Liver (tissue), 9 donors: ENCODE results near the gene NCMAP. TPM values are rescaled to one million over a fixed set of nuclear protein-coding genes. Genes with fewer than 3 reads are reported as not detected.

ENCODE experiments used
- DNase-seq: peaks from one replicate; pipeline ENCODE4 v3.0.0-alpha.2; 2017; ENCODE audit warnings: low spot score
- H3K27ac ChIP-seq, 2 donors: one replicate each; pipeline ENCODE4 v1.7.0; 2013; ENCODE audit warnings: inconsistent platforms in 2 of 2, low read length in 2 of 2, control low read depth in 1 of 2, low read depth in 1 of 2, mild to moderate bottlenecking in 1 of 2
- H3K27me3 ChIP-seq, 4 donors: one replicate each; pipeline versions ENCODE4 v1.6.1 to v1.7.0; 2013; ENCODE audit warnings: low read length in 3 of 4, inconsistent platforms in 1 of 4, mild to moderate bottlenecking in 1 of 4, moderate library complexity in 1 of 4; ENCODE audit not compliant: control insufficient read depth in 4 of 4, insufficient read depth in 4 of 4
- H3K36me3 ChIP-seq, 4 donors: one replicate each; pipeline versions ENCODE4 v1.6.1 to v1.7.0; 2013; ENCODE audit warnings: low read length in 3 of 4, mild to moderate bottlenecking in 3 of 4, low read depth in 1 of 4, moderate library complexity in 1 of 4; ENCODE audit not compliant: control insufficient read depth in 4 of 4, insufficient read depth in 3 of 4
- H3K4me1 ChIP-seq, 4 donors: one replicate each; pipeline versions ENCODE4 v1.6.1 to v1.7.0; 2013; ENCODE audit warnings: low read length in 3 of 4, mild to moderate bottlenecking in 3 of 4, moderate library complexity in 1 of 4; ENCODE audit not compliant: control insufficient read depth in 4 of 4, insufficient read depth in 4 of 4
- H3K4me3 ChIP-seq, 3 donors: one replicate each; pipeline versions ENCODE4 v1.6.1 to v1.7.0; 2013; ENCODE audit warnings: low read length in 3 of 3, control low read depth in 1 of 3, low read depth in 1 of 3, mild to moderate bottlenecking in 1 of 3
- H3K9ac ChIP-seq, 2 donors: one replicate each; pipeline ENCODE4 v1.7.0; 2013; ENCODE audit warnings: low read length in 2 of 2, mild to moderate bottlenecking in 2 of 2, moderate library complexity in 2 of 2, control low read depth in 1 of 2, low read depth in 1 of 2
- H3K9me3 ChIP-seq, 4 donors: one replicate each; pipeline versions ENCODE4 v1.6.1 to v1.7.0; 2013; ENCODE audit warnings: low read length in 3 of 4; ENCODE audit not compliant: control insufficient read depth in 4 of 4
- ATF3 ChIP-seq: IDR thresholded peaks from 2 replicates; pipeline ENCODE4 v1.6.1; 2016; ENCODE audit warnings: antibody characterized with exemption
- EGR1 ChIP-seq, 2 donors: IDR thresholded peaks; 2 replicates each; pipeline ENCODE4 v1.6.1; 2016 to 2018; ENCODE audit warnings: antibody characterized with exemption in 2 of 2, low read depth in 2 of 2
- FOXA1 ChIP-seq: IDR thresholded peaks from 2 replicates; pipeline ENCODE4 v1.6.1; 2016; ENCODE audit warnings: antibody characterized with exemption
- FOXA2 ChIP-seq: IDR thresholded peaks from 2 replicates; pipeline ENCODE4 v1.6.1; 2016; ENCODE audit warnings: antibody characterized with exemption
- GABPA ChIP-seq, 2 donors: IDR thresholded peaks in 1 of 2; conservative IDR thresholded peaks in 1 of 2; 2 replicates each; pipeline ENCODE4 v1.6.1; 2016; ENCODE audit warnings: antibody characterized with exemption in 2 of 2, mild to moderate bottlenecking in 1 of 2, moderate library complexity in 1 of 2
- HNF4A ChIP-seq, 2 donors: conservative IDR thresholded peaks; 2 replicates each; pipeline ENCODE4 v1.6.1; 2016; ENCODE audit warnings: antibody characterized with exemption in 2 of 2, mild to moderate bottlenecking in 2 of 2
- HNF4G ChIP-seq: IDR thresholded peaks from 2 replicates; pipeline ENCODE4 v1.6.1; 2016; ENCODE audit warnings: antibody characterized with exemption
- JUND ChIP-seq, 2 donors: IDR thresholded peaks; 2 replicates each; pipeline ENCODE4 v1.6.1; 2016; ENCODE audit warnings: antibody characterized with exemption in 2 of 2
- NR2F2 ChIP-seq: IDR thresholded peaks from 2 replicates; pipeline ENCODE4 v1.6.1; 2016; ENCODE audit warnings: antibody characterized with exemption
- RAD21 ChIP-seq, 2 donors: IDR thresholded peaks; 2 replicates each; pipeline ENCODE4 v1.6.1; 2016; ENCODE audit warnings: antibody characterized with exemption in 2 of 2, mild to moderate bottlenecking in 2 of 2
- REST ChIP-seq: IDR thresholded peaks from 2 replicates; pipeline ENCODE4 v1.6.1; 2016; ENCODE audit warnings: antibody characterized with exemption, mild to moderate bottlenecking
- RXRA ChIP-seq, 2 donors: IDR thresholded peaks; 2 replicates each; pipeline ENCODE4 v1.6.1; 2017 to 2018; ENCODE audit warnings: antibody characterized with exemption in 2 of 2, mild to moderate bottlenecking in 1 of 2
- SP1 ChIP-seq: IDR thresholded peaks from 2 replicates; pipeline ENCODE4 v1.6.1; 2018; ENCODE audit warnings: antibody characterized with exemption, mild to moderate bottlenecking
- TAF1 ChIP-seq: conservative IDR thresholded peaks from 2 replicates; pipeline ENCODE4 v1.6.1; 2016; ENCODE audit warnings: antibody characterized with exemption, mild to moderate bottlenecking
- YY1 ChIP-seq: IDR thresholded peaks from 2 replicates; pipeline ENCODE4 v1.6.1; 2016; ENCODE audit warnings: antibody characterized with exemption, mild to moderate bottlenecking
- WGBS: extraction: QIAGEN DNeasy Blood & Tissue Kit; methylation state at CpG from one replicate; pipeline ENCODE4 v1.1.7; 2013; 5-methylcytosine and 5-hydroxymethylcytosine counted together
- polyA plus RNA-seq, 2 donors: library from polyadenylated mRNA; stranded (reverse) in 1 of 2; unstranded in 1 of 2; fragments of 200-250 nt in 1 of 2; fragments of >200 nt in 1 of 2; fragmentation: Nextera tagmentation in 1 of 2; extraction: Ambion mirVana in 1 of 2; gene quantifications; one replicate each; pipeline versions ENCODE4 v1.2.1 to v1.2.3, GENCODE V29; 2013 to 2015
- total RNA-seq, 2 donors: library from RNA; depleted of rRNA; stranded (reverse); fragments of >200 nt; gene quantifications; one replicate each; pipeline ENCODE4 v1.2.3, GENCODE V29; 2014
- TF ChIP-seq, protein P1 (sequence below): IDR thresholded peaks from 2 replicates; pipeline ENCODE4 v1.6.1; 2016; ENCODE audit warnings: antibody characterized with exemption
- TF ChIP-seq, protein P2 (sequence below): IDR thresholded peaks from 2 replicates; pipeline ENCODE4 v1.6.1; 2016; ENCODE audit warnings: antibody characterized with exemption
- TF ChIP-seq, protein P3 (sequence below): fragments of 150-350 bp; IDR thresholded peaks from 2 replicates; pipeline ENCODE4 v1.5.1; 2017; ENCODE audit warnings: improper control_type of control experiment, low read depth, low read length; ENCODE audit not compliant: missing input control
- donor health status: healthy.
- donor health status: healthy.
- donor health status: healthy.
- donor health status: healthy.
- donor health status: healthy.

The NCMAP gene
- total and polyA plus RNA-seq, 4 donors = 0.31 to 4.8 (median 0.61) TPM

GRCh38 chr1:24609949-24610517 is 54.1 kb downstream of the NCMAP start:
- DNase-seq = no peak
- no peaks in the 10 kb centered on the region for H3K27me3 ChIP-seq
- H3K9me3 ChIP-seq = peaks cover 0 to 3% (median 0%) of the 10 kb centered on the region in 4 donors

More at GRCh38 chr1:24609949-24610517, 54.1 kb downstream of the NCMAP start:
- 59% methylated on average over 3 of the region's 3 CpGs for WGBS
- H3K27ac ChIP-seq = no peak overlapping the region
- no peak overlapping the region for H3K4me3 ChIP-seq
- TF ChIP-seq TAF1 (no peak), NR2F2 (no peak), ATF3 (no peak), EGR1 (IDR thresholded peaks at IDR 0.05; ENCODE audit: low read depth in 2 of 2) (no peak), FOXA2 (no peak), FOXA1 (no peak), SP1 (peak; percentile 38), JUND (IDR thresholded peaks at IDR 0.05) (no peak), HNF4G (peak; percentile 50), HNF4A (conservative IDR thresholded peaks at IDR 0.05) (peak; percentile 84 to 93), REST (no peak), YY1 (no peak), RXRA (IDR thresholded peaks at IDR 0.05) (peak; percentile 37 to 39), GABPA (IDR thresholded peaks at IDR 0.05 in 1 of 2, conservative IDR thresholded peaks at IDR 0.05 in 1 of 2) (no peak), RAD21 (IDR thresholded peaks at IDR 0.05) (peak in 1 of 2 donors; percentile 9)
- TF ChIP-seq, protein P1, sequence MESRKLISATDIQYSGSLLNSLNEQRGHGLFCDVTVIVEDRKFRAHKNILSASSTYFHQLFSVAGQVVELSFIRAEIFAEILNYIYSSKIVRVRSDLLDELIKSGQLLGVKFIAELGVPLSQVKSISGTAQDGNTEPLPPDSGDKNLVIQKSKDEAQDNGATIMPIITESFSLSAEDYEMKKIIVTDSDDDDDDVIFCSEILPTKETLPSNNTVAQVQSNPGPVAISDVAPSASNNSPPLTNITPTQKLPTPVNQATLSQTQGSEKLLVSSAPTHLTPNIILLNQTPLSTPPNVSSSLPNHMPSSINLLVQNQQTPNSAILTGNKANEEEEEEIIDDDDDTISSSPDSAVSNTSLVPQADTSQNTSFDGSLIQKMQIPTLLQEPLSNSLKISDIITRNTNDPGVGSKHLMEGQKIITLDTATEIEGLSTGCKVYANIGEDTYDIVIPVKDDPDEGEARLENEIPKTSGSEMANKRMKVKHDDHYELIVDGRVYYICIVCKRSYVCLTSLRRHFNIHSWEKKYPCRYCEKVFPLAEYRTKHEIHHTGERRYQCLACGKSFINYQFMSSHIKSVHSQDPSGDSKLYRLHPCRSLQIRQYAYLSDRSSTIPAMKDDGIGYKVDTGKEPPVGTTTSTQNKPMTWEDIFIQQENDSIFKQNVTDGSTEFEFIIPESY = no peak
- TF ChIP-seq, protein P2, sequence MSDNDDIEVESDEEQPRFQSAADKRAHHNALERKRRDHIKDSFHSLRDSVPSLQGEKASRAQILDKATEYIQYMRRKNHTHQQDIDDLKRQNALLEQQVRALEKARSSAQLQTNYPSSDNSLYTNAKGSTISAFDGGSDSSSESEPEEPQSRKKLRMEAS = no peak
- TF ChIP-seq, protein P3, sequence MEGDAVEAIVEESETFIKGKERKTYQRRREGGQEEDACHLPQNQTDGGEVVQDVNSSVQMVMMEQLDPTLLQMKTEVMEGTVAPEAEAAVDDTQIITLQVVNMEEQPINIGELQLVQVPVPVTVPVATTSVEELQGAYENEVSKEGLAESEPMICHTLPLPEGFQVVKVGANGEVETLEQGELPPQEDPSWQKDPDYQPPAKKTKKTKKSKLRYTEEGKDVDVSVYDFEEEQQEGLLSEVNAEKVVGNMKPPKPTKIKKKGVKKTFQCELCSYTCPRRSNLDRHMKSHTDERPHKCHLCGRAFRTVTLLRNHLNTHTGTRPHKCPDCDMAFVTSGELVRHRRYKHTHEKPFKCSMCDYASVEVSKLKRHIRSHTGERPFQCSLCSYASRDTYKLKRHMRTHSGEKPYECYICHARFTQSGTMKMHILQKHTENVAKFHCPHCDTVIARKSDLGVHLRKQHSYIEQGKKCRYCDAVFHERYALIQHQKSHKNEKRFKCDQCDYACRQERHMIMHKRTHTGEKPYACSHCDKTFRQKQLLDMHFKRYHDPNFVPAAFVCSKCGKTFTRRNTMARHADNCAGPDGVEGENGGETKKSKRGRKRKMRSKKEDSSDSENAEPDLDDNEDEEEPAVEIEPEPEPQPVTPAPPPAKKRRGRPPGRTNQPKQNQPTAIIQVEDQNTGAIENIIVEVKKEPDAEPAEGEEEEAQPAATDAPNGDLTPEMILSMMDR = no peak
- H3K36me3 ChIP-seq = no peaks in the 10 kb centered on the region
- H3K4me1 ChIP-seq = peaks cover 0 to 14% (median 3%) of the 10 kb centered on the region in 4 donors
- H3K9ac ChIP-seq = no peak overlapping the region
